Parietal lobe (tissue), 2 donors: ENCODE data around the gene PSME2. TPM values are rescaled to one million over a fixed set of nuclear protein-coding genes. Genes with fewer than 3 reads are reported as not detected.

Experiments
- small RNA-seq: library from RNA; depleted of rRNA; stranded (forward); fragments of <200 nt; gene quantifications from one replicate; pipeline ENCODE3, GENCODE V24; 2014; ENCODE audit warnings: low replicate concordance
- total RNA-seq: library from RNA; depleted of rRNA; stranded (reverse); fragments of >200 nt; gene quantifications from one replicate; pipeline ENCODE4 v1.2.3, GENCODE V29; 2014

Gene PSME2
- total RNA-seq, 1 donor from 2014 or later: 22.2 TPM

Small RNA genes within 50 kb of the gene (small RNA-seq; reads per million reads assigned to genes)
- gene AL136295.4 (not detected), gene IPO4 (not detected), gene IRF9 (not detected), gene RNA5SP383 (0.18 reads per million)

Other genes with a start within 250 kb of the PSME2 start
- gene DHRS4, start 192.8 kb downstream of the PSME2 start, total RNA-seq: 6.3 TPM
- 4.4 TPM for gene DHRS4L2, start 157.7 kb downstream of the PSME2 start, total RNA-seq
- 51.6 TPM for gene CARMIL3, start 94.6 kb downstream of the PSME2 start, total RNA-seq
- gene CPNE6, start 75.0 kb downstream of the PSME2 start, total RNA-seq: 27.2 TPM
- gene PCK2, start 52.3 kb downstream of the PSME2 start, total RNA-seq: 2.2 TPM
- 64.2 TPM for gene DCAF11, start 31.8 kb downstream of the PSME2 start, total RNA-seq
- 2.2 TPM for gene NRL, start 31.7 kb downstream of the PSME2 start, total RNA-seq
- gene FITM1, start 16.0 kb downstream of the PSME2 start, total RNA-seq: 0.94 TPM
- gene PSME1, start 10.4 kb downstream of the PSME2 start, total RNA-seq: 23.2 TPM
- gene EMC9, start 5.0 kb downstream of the PSME2 start, total RNA-seq: 10.0 TPM
- 38.5 TPM for gene RNF31, start 888 bp upstream of the PSME2 start, total RNA-seq
- gene IRF9, start 14.7 kb upstream of the PSME2 start, total RNA-seq: 17.5 TPM
- gene REC8, start 25.5 kb upstream of the PSME2 start, total RNA-seq: 33.8 TPM
- gene IPO4, start 42.2 kb upstream of the PSME2 start, total RNA-seq: 18.2 TPM
- 20.7 TPM for gene TM9SF1, start 48.8 kb upstream of the PSME2 start, total RNA-seq
- not detected for gene TSSK4, start 59.1 kb upstream of the PSME2 start, total RNA-seq
- 35.1 TPM for gene CHMP4A, start 66.9 kb upstream of the PSME2 start, total RNA-seq
- gene MDP1, start 69.5 kb upstream of the PSME2 start, total RNA-seq: 25.0 TPM
- 62.3 TPM for gene NEDD8, start 85.8 kb upstream of the PSME2 start, total RNA-seq
- 34.7 TPM for gene GMPR2, start 86.3 kb upstream of the PSME2 start, total RNA-seq
- gene TINF2, start 96.0 kb upstream of the PSME2 start, total RNA-seq: 51.3 TPM
- 4.4 TPM for gene TGM1, start 116.6 kb upstream of the PSME2 start, total RNA-seq
- 30.7 TPM for gene RABGGTA, start 125.0 kb upstream of the PSME2 start, total RNA-seq
- gene DHRS1, start 153.2 kb upstream of the PSME2 start, total RNA-seq: 13.8 TPM
- gene NOP9, start 153.2 kb upstream of the PSME2 start, total RNA-seq: 25.4 TPM
- 5.6 TPM for gene CIDEB, start 161.4 kb upstream of the PSME2 start, total RNA-seq
- 2.2 TPM for gene LTB4R2, start 163.5 kb upstream of the PSME2 start, total RNA-seq
- gene LTB4R, start 164.9 kb upstream of the PSME2 start, total RNA-seq: 1.6 TPM
- gene ADCY4, start 188.5 kb upstream of the PSME2 start, total RNA-seq: 3.1 TPM
- not detected for gene RIPK3, start 193.4 kb upstream of the PSME2 start, total RNA-seq
- gene NFATC4, start 221.6 kb upstream of the PSME2 start, total RNA-seq: 4.4 TPM